ENCODE data around the gene HHIPL1. TPM values are rescaled to one million over a fixed set of nuclear protein-coding genes. Genes with fewer than 3 reads are reported as not detected.

The HHIPL1 gene
- total and polyA plus RNA-seq, 2 of the 8 experiments (the other 6 are each of a cell fraction or from before 2014, with no cell fraction given): 1.5 to 2.6 TPM

DNA sequence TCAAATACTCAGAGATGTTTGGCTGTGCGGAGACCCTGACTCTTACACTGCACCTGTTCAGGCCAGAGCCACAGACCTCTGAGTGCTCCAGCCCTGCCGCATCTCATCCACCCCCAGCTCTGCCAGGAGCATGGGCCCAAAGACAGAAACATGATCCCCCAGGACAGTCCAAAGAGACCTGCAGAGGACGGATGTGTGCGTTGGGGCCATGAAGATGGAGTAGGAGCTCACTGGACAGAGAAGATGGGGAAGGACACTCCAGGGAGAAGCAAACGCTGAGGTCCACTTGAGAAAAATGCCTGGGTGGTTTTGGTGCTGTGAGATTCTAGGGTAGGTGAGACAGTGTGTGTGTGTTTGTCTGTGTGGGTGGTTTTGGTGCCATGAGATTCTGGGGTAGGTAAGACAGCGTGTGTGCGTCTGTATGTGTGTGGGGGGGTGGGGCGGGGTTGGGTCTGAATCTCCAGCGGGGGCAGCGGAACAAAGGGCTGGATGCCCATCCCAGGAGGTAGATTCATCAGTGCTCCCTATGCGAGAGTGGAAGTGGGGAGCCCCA lies 818 bp upstream of the HHIPL1 start:
- ChIA-PET POLR2A (ENCODE audit: partially characterized antibody) (interaction anchor here (1.6 kb wide), 1 partner anchor 129 kb away, joined by 3 read pairs; no protein-coding TSS in a partner anchor), CTCF (ENCODE audit: partially characterized antibody) (interaction anchor here (0.8 to 4.7 kb wide), 5 partner anchors 14 to 125 kb away, joined by 3 to 13 read pairs (median 6); no protein-coding TSS in a partner anchor)
- H3K4me3 ChIP-seq (ENCODE audit: extremely low read depth in 1 of 4, insufficient read depth in 2 of 4, low read depth in 3 of 4, low read length in 4 of 4): peak overlapping the region; percentile 40 to 75 (median 56); a peak in 6 of 8 replicates
- no peak overlapping the region for H3K14ac ChIP-seq (ENCODE audit: insufficient read length)
- H3K9me3 ChIP-seq (ENCODE audit: insufficient read depth in 2 of 2, low read depth in 1 of 2, low read length in 1 of 2): no peaks in the 10 kb centered on the region
- H3K4ac ChIP-seq (replicated peaks; ENCODE audit: insufficient read length, low read depth, low read length): no peak overlapping the region
- no peak overlapping the region for H2AK5ac ChIP-seq (ENCODE audit: low read depth, low read length)
- TF ChIP-seq ZNF274 (IDR thresholded peaks at IDR 0.05; ENCODE audit: borderline replicate concordance, extremely low read depth, low read length): no peak
- TF ChIP-seq MAFK (IDR thresholded peaks at IDR 0.05; ENCODE audit: low read depth, low read length): no peak
- 69% methylated on average over 8 of the region's 11 CpGs; no CpG with 5 or more reads in 1 of the 2 experiments for WGBS, 2 experiments (ENCODE audit: extremely low coverage in 1 of 2, insufficient coverage in 1 of 2, insufficient read length in 1 of 2, insufficient replicate concordance in 2 of 2, low coverage in 1 of 2, low lambda C conversion rate in 2 of 2, missing lambda C conversion rate in 1 of 2)
- H4K5ac ChIP-seq (ENCODE audit: insufficient read length, low read depth, low read length): no peak overlapping the region
- H3K18ac ChIP-seq (ENCODE audit: extremely low read depth, low read length): peak overlapping the region; percentile 51
- 0 out of 2 replicates have a peak overlapping the region, but pooled peaks have one; percentile 46 for H2BK15ac ChIP-seq (ENCODE audit: low read length)
- peak overlapping the region; percentile 57; the same call in 1 of the 2 replicates for H2AFZ ChIP-seq (ENCODE audit: low read length)
- no peaks in the 10 kb centered on the region for H3K36me3 ChIP-seq (ENCODE audit: control insufficient read depth in 2 of 4, insufficient read depth in 4 of 4, low read length in 3 of 4)
- H3K4me1 ChIP-seq (replicated peaks in 1 of 4; ENCODE audit: control insufficient read depth in 3 of 4, insufficient read depth in 4 of 4, low read length in 3 of 4): peaks cover 0 to 14% (median 5%) of the 10 kb centered on the region in 4 experiments; a peak in 5 of 7 replicates
- H3K27me3 ChIP-seq (replicated peaks in 1 of 4; ENCODE audit: control insufficient read depth in 3 of 4, extremely low read depth in 1 of 4, insufficient read depth in 3 of 4, low read length in 3 of 4): peaks cover 0 to 30% (median 22%) of the 10 kb centered on the region in 4 experiments; a peak in 6 of 7 replicates
- peak overlapping the region; percentile 10 for H4K91ac ChIP-seq (replicated peaks; ENCODE audit: insufficient read length, low read length)
- H2BK5ac ChIP-seq (ENCODE audit: low read depth, low read length): no peak overlapping the region
- no peak overlapping the region for H3K56ac ChIP-seq (replicated peaks; ENCODE audit: insufficient read length, low read depth, low read length)
- peak overlapping the region; percentile 55 to 88 for H3K4me2 ChIP-seq (ENCODE audit: insufficient read depth in 1 of 2, low read depth in 2 of 2, low read length in 2 of 2)
- peak overlapping the region; percentile 93; the same call in 1 of the 2 replicates for H4K8ac ChIP-seq (ENCODE audit: extremely low read depth, insufficient read depth, low read length)
- no peak overlapping the region for H3K9ac ChIP-seq (replicated peaks in 1 of 4; ENCODE audit: extremely low read depth in 1 of 4, low read depth in 3 of 4, low read length in 3 of 4)
- H3K23ac ChIP-seq (ENCODE audit: insufficient read length): no peak overlapping the region
- H2BK20ac ChIP-seq (ENCODE audit: low read length): 0 out of 2 replicates have a peak overlapping the region, but pooled peaks have one; percentile 72
- no peaks in the 10 kb centered on the region for H4K20me1 ChIP-seq (replicated peaks in 1 of 2; ENCODE audit: control insufficient read depth in 1 of 2, insufficient read depth in 2 of 2, low read length in 2 of 2)
- FAIRE-seq (no peak), DNase-seq (ENCODE audit: low read depth in 1 of 2, low spot score in 2 of 2) (no peak)
- H3K27ac ChIP-seq (ENCODE audit: low read depth, low read length): no peak overlapping the region
- H3K79me1 ChIP-seq (ENCODE audit: low read depth, low read length): no peaks in the 10 kb centered on the region
- H2BK12ac ChIP-seq (ENCODE audit: low read depth, low read length): peak overlapping the region; percentile 75; the same call in 1 of the 2 replicates
- H3K79me2 ChIP-seq (ENCODE audit: control insufficient read depth in 1 of 2, insufficient read depth in 2 of 2, low read length in 2 of 2): no peaks in the 10 kb centered on the region
- no peak overlapping the region for H2BK120ac ChIP-seq (replicated peaks; ENCODE audit: low read depth, low read length)
- peaks cover 10% of the 10 kb centered on the region; the same call in 1 of the 2 replicates for H3K23me2 ChIP-seq (ENCODE audit: low read depth, low read length)

All from H1 (cell line).